GM18951 (cell line): Measurements from ENCODE around the gene MSTN.

Experiments
- POLR2A ChIP-seq: IDR thresholded peaks from 4 replicates; pipeline ENCODE4 v1.6.1; 2011; ENCODE audit warnings: mild to moderate bottlenecking; ENCODE audit not compliant: insufficient read length, insufficient read depth; ENCODE audit errors: extremely low read depth
- in situ Hi-C: fragments of 300-500 bp; cut with MboI; formaldehyde crosslinking; loops from one replicate; pipeline ENCODE4 v1.12.0; 2022; ENCODE audit warnings: low sequenced_read_pairs, mixed read lengths, inconsistent platforms; ENCODE audit not compliant: unreplicated experiment

MSTN gene

GRCh38 chr2:190090148-190090547 lies 27.6 kb upstream of the MSTN start:
- in situ Hi-C loops, result loop anchor here (10.0 to 25.0 kb wide), 3 partner anchors 95 to 722 kb away; a partner anchor contains a TSS
- TF ChIP-seq POLR2A, result no peak

GRCh38 chr2:190088917-190089316 lies 26.4 kb upstream of the MSTN start:
- in situ Hi-C loops, result loop anchor here (5.0 to 25.0 kb wide), 3 partner anchors 198 to 723 kb away; no protein-coding TSS in a partner anchor
- TF ChIP-seq POLR2A, result no peak

- no peak for TF ChIP-seq POLR2A
- in situ Hi-C loops, result loop anchor here (5.0 to 25.0 kb wide), 3 partner anchors 203 to 728 kb away; no protein-coding TSS in a partner anchor
Observed at GRCh38 chr2:190084704-190085103, 22.2 kb upstream of the MSTN start.

- in situ Hi-C loops, result loop anchor here (25.0 kb wide), 2 partner anchors 205 to 730 kb away; no protein-coding TSS in a partner anchor
- TF ChIP-seq POLR2A, result no peak
Observed at GRCh38 chr2:190082118-190082517, 19.6 kb upstream of the MSTN start.

GRCh38 chr2:190080527-190081049 lies 18.1 kb upstream of the MSTN start:
- TF ChIP-seq POLR2A, result no peak
- in situ Hi-C loops, result loop anchor here (25.0 kb wide), 2 partner anchors 207 to 732 kb away; no protein-coding TSS in a partner anchor

- no peak for TF ChIP-seq POLR2A
- in situ Hi-C loops, result loop anchor here (25.0 kb wide), 2 partner anchors 208 to 733 kb away; no protein-coding TSS in a partner anchor
Observed at GRCh38 chr2:190079160-190079559, 16.6 kb upstream of the MSTN start.

- in situ Hi-C loops, result loop anchor here (25.0 kb wide), 2 partner anchors 212 to 737 kb away; no protein-coding TSS in a partner anchor
- no peak for TF ChIP-seq POLR2A
Observed at GRCh38 chr2:190075623-190076022, 13.1 kb upstream of the MSTN start.

- in situ Hi-C loops, result loop anchor here (25.0 kb wide), 2 partner anchors 283 to 408 kb away; partner anchors contain the start of genes ANKAR, ASNSD1, ORMDL1 and PMS1
- TF ChIP-seq POLR2A, result no peak
Observed at GRCh38 chr2:190069936-190070696, 7.6 kb upstream of the MSTN start.

- TF ChIP-seq POLR2A, result no peak
- in situ Hi-C loops, result loop anchor here (25.0 kb wide), 2 partner anchors 281 to 406 kb away; partner anchors contain the start of genes ANKAR, ASNSD1, ORMDL1 and PMS1
Observed at GRCh38 chr2:190068764-190069163, 6.2 kb upstream of the MSTN start.

- in situ Hi-C loops, result loop anchor here (25.0 kb wide), 2 partner anchors 279 to 404 kb away; partner anchors contain the start of genes ANKAR, ASNSD1, ORMDL1 and PMS1
- no peak for TF ChIP-seq POLR2A
Observed at GRCh38 chr2:190065839-190066238, 3.3 kb upstream of the MSTN start.

- no peak for TF ChIP-seq POLR2A
- in situ Hi-C loops, result loop anchor here (25.0 kb wide), 2 partner anchors 276 to 401 kb away; partner anchors contain the start of genes ANKAR, ASNSD1, ORMDL1 and PMS1
Observed at GRCh38 chr2:190063624-190064023, 1.1 kb upstream of the MSTN start.

GRCh38 chr2:190062053-190062452 lies 476 bp downstream of the MSTN start:
- in situ Hi-C loops, result loop anchor here (25.0 kb wide), 2 partner anchors 275 to 400 kb away; partner anchors contain the start of genes ANKAR, ASNSD1, ORMDL1 and PMS1

GRCh38 chr2:190060626-190061025 lies 1.9 kb downstream of the MSTN start:
- no peak for TF ChIP-seq POLR2A
- in situ Hi-C loops, result loop anchor here (25.0 kb wide), 2 partner anchors 273 to 398 kb away; partner anchors contain the start of genes ANKAR, ASNSD1, ORMDL1 and PMS1

More at GRCh38 chr2:190062053-190062452, 476 bp downstream of the MSTN start:
- TF ChIP-seq POLR2A, result no peak
